DMS 273 (cell line): Measurements from ENCODE around the gene DMWD.

Experiments
- DNase-seq: peaks from one replicate; lab custom pipeline; 2025; ENCODE audit not compliant: unreplicated experiment; lab: John Stamatoyannopoulos, UW

Gene DMWD, protein sequence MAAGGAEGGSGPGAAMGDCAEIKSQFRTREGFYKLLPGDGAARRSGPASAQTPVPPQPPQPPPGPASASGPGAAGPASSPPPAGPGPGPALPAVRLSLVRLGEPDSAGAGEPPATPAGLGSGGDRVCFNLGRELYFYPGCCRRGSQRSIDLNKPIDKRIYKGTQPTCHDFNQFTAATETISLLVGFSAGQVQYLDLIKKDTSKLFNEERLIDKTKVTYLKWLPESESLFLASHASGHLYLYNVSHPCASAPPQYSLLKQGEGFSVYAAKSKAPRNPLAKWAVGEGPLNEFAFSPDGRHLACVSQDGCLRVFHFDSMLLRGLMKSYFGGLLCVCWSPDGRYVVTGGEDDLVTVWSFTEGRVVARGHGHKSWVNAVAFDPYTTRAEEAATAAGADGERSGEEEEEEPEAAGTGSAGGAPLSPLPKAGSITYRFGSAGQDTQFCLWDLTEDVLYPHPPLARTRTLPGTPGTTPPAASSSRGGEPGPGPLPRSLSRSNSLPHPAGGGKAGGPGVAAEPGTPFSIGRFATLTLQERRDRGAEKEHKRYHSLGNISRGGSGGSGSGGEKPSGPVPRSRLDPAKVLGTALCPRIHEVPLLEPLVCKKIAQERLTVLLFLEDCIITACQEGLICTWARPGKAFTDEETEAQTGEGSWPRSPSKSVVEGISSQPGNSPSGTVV

DNA sequence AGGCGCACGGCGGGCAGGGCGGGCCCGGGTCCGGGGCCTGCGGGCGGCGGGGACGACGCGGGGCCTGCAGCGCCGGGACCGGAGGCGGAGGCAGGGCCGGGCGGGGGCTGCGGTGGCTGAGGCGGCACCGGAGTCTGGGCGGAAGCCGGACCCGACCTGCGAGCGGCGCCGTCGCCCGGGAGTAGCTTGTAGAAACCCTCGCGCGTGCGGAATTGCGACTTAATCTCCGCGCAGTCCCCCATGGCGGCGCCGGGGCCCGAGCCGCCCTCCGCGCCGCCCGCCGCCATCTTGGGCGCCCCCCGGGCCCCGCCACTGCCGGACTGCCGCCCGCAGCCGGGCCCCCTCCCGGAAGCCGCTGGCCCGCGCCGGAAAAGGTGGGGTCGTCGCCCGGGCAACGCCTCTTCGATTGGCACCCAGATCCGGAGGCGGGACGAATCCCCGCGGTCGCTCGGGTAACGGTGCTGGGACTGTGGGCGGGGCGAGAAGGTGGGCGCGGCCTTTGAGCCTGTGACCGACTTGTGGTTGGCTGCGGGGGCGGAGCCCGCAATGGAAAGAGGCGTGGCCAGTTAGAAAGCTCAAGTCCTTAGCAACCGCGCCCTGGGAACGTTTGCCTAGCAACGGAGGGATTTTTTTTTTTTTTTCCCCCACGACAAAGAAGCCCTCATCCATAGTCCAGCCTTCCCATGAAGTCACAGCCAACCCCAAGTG, at the start of gene DMWD:
TSS of gene DMWD (minus strand) at position 376 of the 708 bp plus-strand sequence. CDS start at position 287, 89 bp downstream.
- peak; percentile 100 for DNase-seq

DNA sequence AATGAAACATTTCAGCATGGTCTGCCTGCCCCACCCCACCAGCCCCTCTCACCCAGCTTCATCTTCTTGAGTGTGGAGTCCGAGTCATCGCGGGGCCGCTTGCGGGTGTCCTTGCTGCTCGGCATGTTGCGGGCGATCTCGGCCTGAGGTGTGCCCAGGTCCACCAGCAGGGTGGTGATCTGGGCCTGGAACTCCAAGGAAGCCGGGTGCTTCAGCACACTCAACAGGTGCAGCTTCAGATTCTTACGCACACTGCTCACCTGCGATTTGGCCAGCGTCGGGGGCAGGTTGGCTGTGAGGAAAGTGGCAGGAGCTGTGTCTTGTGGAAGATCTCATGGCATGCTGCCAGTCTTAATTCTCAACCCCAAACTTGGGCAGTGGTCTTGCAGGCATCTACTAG, 49.6 kb upstream of the DMWD start:
- no peak for DNase-seq

DNA sequence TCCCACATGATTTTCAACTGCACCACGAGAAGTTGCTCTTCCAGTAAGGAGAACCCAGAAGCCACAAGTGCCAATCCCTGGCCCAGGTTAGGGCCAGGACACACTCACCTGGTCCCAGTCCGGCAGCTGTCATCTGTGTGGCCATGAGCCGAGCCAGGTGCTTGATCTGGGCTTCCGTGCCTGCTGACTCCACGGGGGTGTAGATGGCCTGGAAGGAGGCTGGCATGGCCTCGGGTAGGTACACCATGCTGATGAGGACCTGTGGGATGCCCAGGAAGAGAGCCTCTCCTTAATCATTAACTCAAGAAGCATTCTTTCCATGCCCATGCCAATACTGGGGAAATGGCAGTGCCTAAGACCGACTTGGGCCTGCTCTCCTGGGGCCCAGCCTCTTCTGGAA, 42.3 kb upstream of the DMWD start:
- DNase-seq: no peak

DNA sequence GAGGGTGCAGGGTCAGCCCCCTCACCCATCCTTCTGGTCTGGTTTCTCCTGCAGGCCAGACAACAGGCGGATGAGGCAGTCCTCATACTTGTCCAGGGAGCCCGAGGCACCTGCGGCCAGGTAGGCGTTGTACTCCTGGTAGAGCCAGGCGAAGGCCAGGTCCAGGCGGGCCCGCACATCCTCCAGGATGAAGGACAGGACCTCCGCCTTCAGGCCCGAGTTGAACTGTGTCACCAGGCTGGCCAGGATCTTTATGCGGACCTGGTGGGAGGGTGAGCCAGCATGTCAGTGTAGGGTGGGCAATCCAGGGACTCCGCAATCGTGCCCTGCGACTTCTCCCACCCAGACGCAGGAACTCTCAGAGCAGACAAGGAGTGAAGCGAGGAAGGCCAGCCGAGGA, 36.3 kb upstream of the DMWD start:
- no peak for DNase-seq

DNA sequence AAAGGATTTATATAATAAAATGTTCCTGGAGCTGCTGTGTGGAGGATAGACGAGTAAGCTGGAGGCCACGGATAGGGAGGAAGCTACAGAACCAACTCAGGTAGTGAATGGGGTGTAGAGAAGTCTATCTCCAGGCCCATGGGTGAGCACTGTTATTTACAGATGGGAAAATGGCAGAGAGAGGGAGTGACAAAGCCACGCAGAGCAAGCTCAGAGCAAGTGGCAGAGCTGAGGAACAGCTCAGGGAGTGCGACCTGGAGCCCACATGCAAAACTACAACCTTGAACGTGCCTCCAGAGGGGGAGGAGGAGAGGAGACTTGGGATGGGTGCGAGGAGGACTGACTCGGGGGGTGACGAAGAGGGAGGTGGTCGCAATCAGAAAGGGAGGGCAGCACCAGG, 35.9 kb upstream of the DMWD start:
- no peak for DNase-seq

DNA sequence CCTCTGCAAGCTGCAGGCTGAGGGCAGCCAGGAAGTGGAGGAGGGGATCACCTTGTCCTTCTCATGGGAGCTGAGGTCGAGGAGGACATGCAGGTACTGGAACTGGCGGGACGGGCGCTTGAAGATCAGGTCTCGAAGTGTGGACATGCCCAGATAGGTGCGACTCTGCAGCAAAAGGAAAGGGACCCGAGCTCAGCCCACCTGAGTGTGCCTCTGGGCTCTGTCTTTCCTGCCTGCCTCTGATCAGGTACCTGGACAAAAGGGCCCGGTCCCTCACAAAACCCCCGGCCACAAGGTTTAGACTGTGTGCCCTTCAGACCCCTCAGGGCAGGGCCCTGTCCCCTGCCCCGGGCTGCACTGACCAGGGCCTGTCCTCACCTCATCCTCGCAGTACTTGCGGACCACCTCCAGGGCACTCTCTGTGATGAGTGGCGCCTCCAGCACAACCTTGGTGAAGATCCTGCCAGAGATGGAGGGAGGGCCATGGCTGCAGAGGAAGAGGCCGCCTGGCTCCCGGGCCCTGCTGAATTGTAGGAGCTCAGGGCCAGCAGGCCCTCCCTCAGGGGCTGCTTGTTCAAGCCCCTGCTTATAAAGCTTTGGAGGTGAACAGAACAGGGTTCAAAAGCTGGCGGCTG, 34.9 kb upstream of the DMWD start:
- no peak for DNase-seq

DNA sequence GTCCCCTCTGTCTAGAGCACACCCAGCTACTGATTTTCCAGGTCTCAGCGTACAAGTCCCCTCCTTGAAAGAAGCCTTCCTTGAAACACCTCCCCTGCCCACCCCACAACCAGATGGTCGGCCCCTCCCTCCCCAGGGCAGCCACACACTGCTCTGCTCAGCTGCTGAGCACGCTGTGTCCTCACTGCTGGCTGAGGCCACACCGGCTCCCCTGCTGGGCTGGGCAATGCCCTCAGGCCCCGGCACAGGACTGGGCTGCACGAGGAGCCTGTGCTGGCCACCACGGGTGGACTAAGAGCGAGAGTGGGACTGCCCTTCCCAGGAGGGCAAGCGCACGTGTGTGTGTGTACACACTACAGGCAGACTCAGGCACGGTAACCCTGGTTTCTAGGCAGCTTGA, 34.3 kb upstream of the DMWD start:
- DNase-seq: peak; percentile 55

DNA sequence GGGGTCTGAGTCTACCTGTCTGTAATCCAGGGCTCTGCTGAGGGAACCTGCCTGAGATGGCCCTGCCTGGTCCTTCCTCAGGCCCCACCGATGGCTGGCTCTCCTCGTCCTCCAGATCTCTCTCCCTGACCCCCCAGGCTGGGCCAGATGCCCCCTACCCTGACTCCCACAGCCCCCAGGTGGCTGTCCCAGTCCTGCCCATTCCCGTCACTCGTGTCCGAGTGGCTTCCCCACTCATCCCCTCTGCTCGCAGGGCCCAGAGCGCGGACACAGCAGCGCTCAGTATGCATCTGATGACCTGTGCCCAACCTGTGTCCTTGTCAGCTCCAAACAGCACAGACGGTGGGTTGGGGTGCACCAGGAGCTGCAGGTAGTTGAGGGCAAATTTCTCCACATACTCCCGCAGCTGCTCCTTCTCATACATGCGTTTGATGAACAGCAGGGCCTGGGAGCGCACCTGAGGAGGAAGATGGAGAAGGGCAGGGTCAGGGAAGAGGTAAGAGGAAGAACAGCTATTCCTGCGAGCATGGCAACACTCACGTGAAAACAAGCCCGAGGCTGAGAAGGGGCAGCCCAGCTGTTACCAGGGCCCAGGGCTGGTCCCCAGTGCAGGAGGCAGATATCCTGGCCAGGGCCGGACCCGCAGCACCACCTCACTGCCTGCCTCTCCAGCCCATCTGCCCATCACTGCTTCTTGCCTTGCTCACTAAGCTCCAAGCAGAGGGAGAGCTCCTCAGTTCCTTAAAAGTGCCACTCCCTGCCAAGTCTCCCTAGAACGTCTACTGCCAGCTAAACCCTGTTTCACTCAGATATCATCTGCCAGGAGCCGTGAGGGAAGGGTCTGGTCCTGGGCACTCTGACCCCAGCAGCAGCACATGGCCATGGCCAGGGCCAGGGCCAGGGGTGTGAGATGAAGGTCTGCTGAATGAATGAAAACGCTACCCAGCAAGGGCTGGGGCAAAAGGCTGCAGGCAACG, 33.6 kb upstream of the DMWD start:
- no peak for DNase-seq

DNA sequence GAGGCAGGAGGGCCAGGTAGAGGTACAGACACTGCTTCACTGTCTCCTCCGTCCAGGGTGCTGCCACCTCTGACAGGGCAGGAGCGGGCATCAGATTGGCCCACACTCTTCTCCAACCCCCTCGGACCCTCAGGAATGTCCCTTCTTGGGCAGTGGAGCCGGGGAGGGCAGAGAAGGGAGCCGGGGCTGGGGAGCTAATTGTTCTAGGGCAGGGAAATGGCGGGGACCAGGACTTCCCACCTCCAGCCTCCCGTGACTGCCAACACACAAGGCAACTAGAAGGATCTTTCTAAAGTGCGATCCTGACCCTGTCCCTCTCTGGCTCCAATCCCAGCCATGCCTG, 32.6 kb upstream of the DMWD start:
- no peak for DNase-seq

DNA sequence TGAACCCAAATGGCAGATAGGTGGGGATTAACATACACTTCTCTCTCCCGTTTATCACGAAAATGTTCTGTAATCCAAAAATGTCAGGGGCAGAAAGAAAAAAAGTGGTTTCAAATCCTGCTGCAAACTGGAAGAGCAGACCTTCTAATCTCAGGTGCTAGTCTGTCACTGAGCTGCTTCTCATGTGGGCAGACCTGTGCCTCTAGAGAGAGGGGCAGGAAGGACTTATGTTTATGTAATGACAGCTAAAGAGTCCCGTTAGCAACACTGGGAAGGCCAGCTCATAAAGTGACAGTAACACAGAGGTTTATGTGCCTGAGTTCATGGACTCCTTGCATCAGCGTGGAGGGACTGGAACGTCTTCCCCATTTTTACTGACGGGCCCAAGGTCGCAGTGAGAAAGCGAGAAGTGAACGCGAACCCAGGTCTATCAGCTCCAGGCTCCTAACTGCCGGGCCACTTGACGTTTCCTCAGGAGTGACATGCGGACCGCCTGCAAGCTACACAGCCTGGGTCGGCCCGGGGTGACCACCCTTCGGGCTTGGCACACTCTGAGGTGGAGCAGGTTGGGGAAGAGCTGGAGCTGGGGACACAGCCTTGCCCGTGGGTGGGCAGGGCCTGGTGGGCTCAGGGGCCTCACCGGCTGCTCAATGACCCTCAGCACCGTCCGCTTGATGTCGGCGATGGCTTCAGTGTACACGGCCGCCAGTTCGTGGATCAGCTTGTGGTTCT, 32.1 kb upstream of the DMWD start:
- no peak for DNase-seq

DNA sequence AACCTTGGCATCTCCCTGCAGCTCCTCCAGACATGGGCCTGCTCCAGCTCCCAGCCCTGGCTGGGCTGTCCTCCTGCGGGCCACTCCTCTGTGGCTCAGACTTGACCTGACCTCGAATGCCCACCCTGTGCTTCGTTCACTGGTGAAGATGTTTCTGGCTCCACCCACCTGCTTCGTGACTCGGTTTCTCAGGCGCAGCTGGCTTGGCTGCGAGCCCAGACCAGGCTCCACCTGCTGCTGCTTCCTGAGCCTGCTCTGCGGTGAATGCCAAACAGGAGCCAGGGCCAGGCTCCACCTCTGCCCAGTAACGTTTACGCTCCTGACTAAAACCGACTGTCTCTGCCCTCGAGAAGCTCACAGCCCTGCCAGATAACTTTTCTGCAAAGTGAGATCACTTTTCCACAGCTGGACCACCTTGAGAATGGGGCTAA, 31.4 kb upstream of the DMWD start:
- peak; percentile 77 for DNase-seq

DNA sequence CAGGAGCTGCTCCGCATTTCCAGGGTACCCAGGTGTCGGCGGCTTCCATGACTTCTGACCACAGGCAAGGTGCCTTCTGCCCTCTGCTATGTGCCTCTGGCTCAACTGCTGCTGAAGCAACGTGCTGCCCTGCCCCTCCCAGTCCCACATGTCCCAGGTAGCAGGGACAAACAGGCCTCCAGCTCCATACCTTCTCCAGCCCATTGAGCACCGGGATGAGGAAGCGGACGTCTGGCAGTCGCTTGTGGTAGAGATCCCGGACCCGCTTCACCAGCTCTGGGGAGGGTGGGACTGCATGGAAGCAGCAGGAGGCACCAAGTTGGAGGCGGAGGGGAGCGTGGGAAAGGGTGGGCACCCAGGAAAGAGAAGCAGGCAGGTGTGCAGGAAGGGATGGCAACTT, 30.5 kb upstream of the DMWD start:
- DNase-seq: no peak

DNA sequence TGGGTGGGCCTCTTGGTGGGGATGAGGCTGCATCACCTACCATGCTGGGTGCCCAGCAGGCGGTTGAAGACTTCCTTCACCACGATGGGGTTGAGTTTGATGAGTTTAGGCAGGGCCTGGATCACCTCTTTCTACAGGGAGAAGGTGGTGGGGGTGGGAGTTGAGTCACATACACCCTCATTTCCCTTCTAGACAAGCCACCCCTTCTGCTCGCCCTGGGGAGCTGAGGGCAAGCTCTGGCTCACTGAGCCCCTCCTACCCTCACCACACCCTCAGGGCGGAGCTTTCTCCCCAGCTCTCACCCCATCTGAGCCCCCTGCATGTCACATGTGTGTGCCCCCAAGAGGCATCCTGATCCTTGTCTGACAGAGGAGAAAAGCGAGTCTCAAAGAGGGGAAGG, 30.1 kb upstream of the DMWD start:
- no peak for DNase-seq

DNA sequence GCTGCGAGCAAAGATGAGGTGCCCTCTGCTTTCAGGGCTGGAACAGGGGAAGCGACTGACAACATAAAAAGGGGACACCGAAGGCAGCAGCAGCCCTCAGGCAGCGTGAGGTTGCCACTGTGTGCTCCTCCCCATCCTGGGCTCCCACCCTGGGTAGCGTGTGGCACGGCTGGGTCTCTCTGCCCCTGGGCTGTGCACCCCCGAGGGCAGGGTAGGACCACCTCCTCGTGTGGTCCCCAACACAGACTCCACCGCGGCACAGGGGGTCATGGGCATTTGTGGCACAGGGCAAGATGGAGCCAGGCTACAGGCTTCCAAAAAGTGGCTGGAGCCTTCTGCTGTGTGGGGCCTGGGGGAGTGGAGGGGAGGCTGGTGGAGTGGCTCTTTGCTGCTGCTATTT, 28.9 kb upstream of the DMWD start:
- DNase-seq: no peak

DNA sequence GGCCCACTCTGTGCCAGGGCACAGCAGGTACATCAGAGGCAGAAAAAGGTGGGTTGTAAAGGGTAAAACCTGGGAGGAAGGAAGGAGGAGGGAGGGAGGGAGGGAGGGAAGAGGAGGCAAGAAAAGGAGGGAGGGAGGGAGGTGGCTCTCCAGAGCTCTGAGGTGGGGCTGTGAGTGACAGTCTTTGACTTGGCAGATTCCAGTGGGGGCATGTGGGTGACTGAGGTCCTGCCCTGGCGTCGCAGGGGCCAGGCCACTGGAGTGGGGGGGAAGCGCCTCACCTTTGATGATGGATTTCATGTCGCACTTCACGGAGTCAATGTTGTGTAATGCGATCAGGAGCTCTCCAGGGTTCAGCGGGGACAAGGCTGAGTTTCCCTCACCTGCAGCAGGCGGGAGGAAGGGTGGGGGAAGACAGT, 28.5 kb upstream of the DMWD start:
- DNase-seq: no peak

DNA sequence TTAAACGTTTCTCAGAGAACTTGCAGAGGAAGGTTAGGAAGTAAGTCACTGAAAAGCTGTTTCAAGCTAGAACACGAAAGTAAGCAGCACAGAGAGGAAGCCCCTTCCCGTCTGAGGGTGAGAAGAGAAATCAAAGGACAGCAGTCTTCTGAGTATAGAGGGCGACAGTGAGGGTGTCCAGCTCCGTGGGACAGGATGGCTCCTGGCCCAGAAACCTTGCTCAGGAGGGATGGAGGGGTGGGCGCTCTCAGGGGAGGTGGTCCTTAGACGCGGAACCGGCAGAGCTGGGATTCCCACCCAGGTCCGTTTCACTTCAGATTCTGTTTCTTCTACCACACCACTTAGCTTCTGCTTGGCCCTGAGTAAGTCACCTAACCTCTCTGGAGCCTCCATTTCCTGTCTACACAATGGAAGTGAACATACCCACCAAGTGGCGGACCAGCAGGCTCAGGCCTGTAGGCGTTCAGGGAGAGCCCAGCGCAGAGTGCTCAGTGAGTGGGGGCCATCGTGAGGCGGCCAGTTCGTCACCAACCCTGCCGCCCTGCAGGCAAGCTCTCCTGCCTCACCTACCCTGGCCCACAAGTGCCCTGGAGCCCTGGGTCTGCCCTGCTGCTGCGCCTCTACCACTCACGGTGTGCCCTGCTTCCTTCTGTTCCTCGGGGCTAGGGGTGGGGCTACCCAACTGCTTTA, 27.9 kb upstream of the DMWD start:
- no peak for DNase-seq

DNA sequence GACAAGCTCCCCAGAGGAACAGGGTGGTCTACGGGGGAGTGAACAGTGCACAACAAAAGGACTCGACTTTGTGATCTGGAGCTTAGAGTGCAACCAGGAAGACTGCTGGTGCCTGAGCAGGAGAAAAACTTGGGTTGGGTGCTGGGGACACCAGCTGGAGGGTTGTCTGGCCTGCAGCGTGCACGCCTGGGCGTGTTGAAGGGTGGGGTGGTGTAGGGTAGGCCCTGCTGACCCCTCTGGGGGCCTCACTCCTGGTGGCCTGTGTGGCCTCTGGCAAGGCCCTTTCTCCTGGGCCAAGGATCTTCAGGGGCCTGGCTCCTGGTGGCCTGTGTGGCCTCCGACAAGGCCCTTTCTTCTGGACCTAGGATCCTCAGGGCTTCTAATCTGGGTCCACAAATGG, 27.1 kb upstream of the DMWD start:
- no peak for DNase-seq

DNA sequence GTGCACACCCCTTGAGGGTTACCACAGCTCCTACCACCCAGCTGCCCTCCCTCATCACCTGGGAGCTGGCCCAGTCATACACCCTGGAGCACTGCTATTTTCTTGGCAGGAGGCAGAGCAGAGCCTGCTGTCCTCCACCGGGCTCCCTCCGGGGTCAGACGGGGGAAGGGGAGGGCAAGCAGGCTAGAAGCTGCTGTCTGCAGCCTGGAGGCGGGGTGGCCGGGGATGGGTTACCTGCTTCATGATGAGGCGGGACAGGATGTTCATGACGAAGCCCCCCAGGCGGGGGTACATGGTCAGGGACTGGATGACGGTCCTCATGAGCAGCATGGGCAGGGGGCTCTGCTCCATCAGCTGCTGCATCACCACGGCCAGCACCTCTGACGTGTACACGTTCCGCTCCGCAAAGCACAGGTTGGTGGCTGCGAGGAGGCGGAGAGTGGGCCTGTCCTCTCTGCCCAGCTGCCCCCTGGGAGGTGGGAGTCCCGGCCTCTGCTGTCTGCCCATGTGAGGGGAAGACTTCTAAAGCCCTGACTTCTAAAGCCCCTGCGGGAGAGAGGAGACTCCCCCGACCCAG, 25.2 kb upstream of the DMWD start:
- DNase-seq: no peak
